ENCODE data around the gene MIER3. TPM values are rescaled to one million over a fixed set of nuclear protein-coding genes. Genes with fewer than 3 reads are reported as not detected.

MIER3 gene
- total RNA-seq, 2 donors from 2014 or later, result 7.8 to 26.0 TPM

GRCh38 chr5:56941981-56942380, 9.9 kb downstream of the MIER3 start:
- TF ChIP-seq CTCF (IDR thresholded peaks at IDR 0.05) (no peak), POLR2A (IDR thresholded peaks at IDR 0.05) (no peak)
- 60 to 63% methylated on average over 1 of the region's 1 CpG for WGBS, 2 donors

GRCh38 chr5:56938858-56939257, 13.1 kb downstream of the MIER3 start:
- Histone ChIP-seq H3K27ac (no peak overlapping the region), H3K4me1 (no peaks in the 10 kb centered on the region), H3K4me3 (no peak overlapping the region), H3K27me3 (no peaks in the 10 kb centered on the region), H3K36me3 (replicated peaks in 1 of 2; ENCODE audit: insufficient read depth in 1 of 2, low read depth in 2 of 2) (peaks cover 3 to 32% of the 10 kb centered on the region in 2 donors), H3K9me3 (no peaks in the 10 kb centered on the region)
- ATAC-seq (no peak), DNase-seq (no peak)
- no peak for TF ChIP-seq POLR2A (IDR thresholded peaks at IDR 0.05)
- intact Hi-C loops (cut with DNase I), result no loop called here
- WGBS, 2 donors, result 78 to 94% methylated on average over 1 of the region's 1 CpG

More at GRCh38 chr5:56941981-56942380, 9.9 kb downstream of the MIER3 start:
- DNase-seq, result no peak
- peaks cover 3 to 18% of the 10 kb centered on the region in 2 donors for H3K36me3 ChIP-seq (replicated peaks in 1 of 2; ENCODE audit: insufficient read depth in 1 of 2, low read depth in 2 of 2)
- no peak for ATAC-seq
- H3K27ac ChIP-seq, result no peak overlapping the region
- no peak overlapping the region for H3K4me3 ChIP-seq
- no peaks in the 10 kb centered on the region for H3K27me3 ChIP-seq
- H3K4me1 ChIP-seq, result no peaks in the 10 kb centered on the region
- H3K9me3 ChIP-seq, result no peaks in the 10 kb centered on the region
- intact Hi-C loops (cut with DNase I), result no loop called here

GRCh38 chr5:56934325-56934724, 17.6 kb downstream of the MIER3 start:
- peaks cover 0 to 43% of the 10 kb centered on the region in 2 donors for H3K36me3 ChIP-seq (replicated peaks in 1 of 2; ENCODE audit: insufficient read depth in 1 of 2, low read depth in 2 of 2)
- ATAC-seq, result no peak
- no peak overlapping the region for H3K27ac ChIP-seq
- no peaks in the 10 kb centered on the region for H3K9me3 ChIP-seq
- DNase-seq, result no peak
- 61 to 63% methylated on average over 1 of the region's 1 CpG for WGBS, 2 donors
- H3K4me3 ChIP-seq, result no peak overlapping the region
- intact Hi-C loops (cut with DNase I), result no loop called here
- TF ChIP-seq CTCF (IDR thresholded peaks at IDR 0.05), result no peak
- TF ChIP-seq POLR2A (IDR thresholded peaks at IDR 0.05), result no peak
- no peaks in the 10 kb centered on the region for H3K27me3 ChIP-seq
- H3K4me1 ChIP-seq, result no peaks in the 10 kb centered on the region

- no peaks in the 10 kb centered on the region for H3K4me1 ChIP-seq
- H3K4me3 ChIP-seq, result no peak overlapping the region
- intact Hi-C loops (cut with DNase I), result no loop called here
- TF ChIP-seq POLR2A (IDR thresholded peaks at IDR 0.05) (no peak), CTCF (IDR thresholded peaks at IDR 0.05) (no peak)
- no peaks in the 10 kb centered on the region for H3K27me3 ChIP-seq
- ATAC-seq (no peak), DNase-seq (no peak)
- WGBS, 2 donors, result 94 to 97% methylated on average over 6 of the region's 6 CpGs
- no peaks in the 10 kb centered on the region for H3K9me3 ChIP-seq
- peaks cover 11 to 17% of the 10 kb centered on the region in 2 donors for H3K36me3 ChIP-seq (replicated peaks in 1 of 2; ENCODE audit: insufficient read depth in 1 of 2, low read depth in 2 of 2)
- H3K27ac ChIP-seq, result no peak overlapping the region
Measured at GRCh38 chr5:56922922-56923321, 29.0 kb downstream of the MIER3 start.

GRCh38 chr5:56919942-56920662, 31.8 kb downstream of the MIER3 start:
- Histone ChIP-seq H3K36me3 (replicated peaks in 1 of 2; ENCODE audit: insufficient read depth in 1 of 2, low read depth in 2 of 2) (peaks cover 7 to 12% of the 10 kb centered on the region in 2 donors), H3K27ac (no peak overlapping the region), H3K27me3 (no peaks in the 10 kb centered on the region), H3K9me3 (no peaks in the 10 kb centered on the region), H3K4me3 (no peak overlapping the region), H3K4me1 (no peaks in the 10 kb centered on the region)
- TF ChIP-seq CTCF (IDR thresholded peaks at IDR 0.05), result no peak
- ATAC-seq (no peak), DNase-seq (no peak)
- 55 to 60% methylated on average over 1 of the region's 1 CpG for WGBS, 2 donors
- intact Hi-C loops (cut with DNase I), result no loop called here

All from body of pancreas (tissue), 4 donors.